Fibroblast of skin of left quadriceps (primary cell): Measurements from ENCODE around the gene ACTR1A.
A peak's percentile ranks its signal among the peaks of the same experiment; 100 is the strongest.
"Not testable (repeated sequence)": the region's sequence is repeated elsewhere in the genome, so short reads cannot be mapped to it uniquely, and the experiment has no call there.

Experiments used
- DNase-seq, 2 experiments: peaks; one replicate each; pipeline ENCODE4 v3.0.0-alpha.2; 2013; ENCODE audit warnings: low read depth in 2 of 2

ACTR1A gene

DNA sequence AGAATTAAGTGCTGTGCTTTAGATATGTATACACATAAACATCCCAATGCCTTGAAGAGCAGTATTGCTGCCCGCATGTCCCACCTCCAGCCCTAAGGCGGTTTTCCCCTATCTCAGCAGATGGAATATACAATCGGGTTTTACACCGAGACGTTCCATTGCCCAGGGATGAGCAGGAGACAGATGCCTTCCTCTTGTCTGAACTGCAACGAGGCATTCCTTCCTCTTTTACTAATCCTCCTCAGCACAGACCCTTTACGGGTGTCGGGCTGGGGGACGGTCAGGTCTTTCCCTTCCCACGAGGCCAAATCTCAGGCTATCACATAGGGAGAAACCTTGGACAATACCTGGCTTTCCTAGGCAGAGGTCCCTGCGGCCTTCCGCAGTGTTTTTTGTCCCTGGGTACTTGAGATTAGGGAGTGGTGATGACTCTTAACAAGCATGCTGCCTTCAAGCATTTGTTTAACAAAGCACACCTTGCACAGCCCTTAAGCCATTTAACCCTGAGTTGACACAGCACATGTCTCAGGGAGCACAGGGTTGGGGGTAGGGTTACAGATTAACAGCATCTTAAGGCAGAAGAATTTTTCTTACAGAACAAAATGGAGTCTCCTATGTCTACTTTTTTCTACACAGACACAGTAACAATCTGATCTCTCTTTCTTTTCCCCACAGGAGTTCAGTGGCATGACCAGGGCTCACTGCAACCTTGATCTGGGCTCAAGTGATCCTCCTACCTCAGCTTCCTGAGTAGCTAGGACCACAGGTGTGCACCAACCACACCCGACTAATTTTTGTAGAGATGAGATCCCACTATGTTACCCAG lies 47.6 kb downstream of the ACTR1A start:
- DNase-seq: not testable (repeated sequence)

DNA sequence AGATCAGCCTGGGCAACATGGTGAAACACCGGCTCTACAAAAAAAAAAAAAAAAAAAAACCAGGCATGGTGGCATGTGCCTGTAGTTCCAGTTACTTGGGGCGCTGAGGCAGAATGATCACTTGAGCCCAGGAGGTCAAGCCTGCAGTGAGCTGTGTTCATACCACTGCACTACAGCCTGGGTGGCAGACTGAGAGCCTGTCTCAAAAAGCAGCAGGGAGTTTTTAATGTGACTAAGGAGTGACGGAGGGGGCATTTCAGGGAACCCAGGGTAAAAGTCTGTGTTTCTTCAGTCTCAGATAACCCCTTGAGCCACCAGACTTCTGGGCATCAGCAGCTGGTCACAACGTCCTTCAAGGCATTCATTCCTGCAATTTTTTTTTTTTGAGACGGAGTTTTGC lies 49.0 kb downstream of the ACTR1A start:
- no peak for DNase-seq

DNA sequence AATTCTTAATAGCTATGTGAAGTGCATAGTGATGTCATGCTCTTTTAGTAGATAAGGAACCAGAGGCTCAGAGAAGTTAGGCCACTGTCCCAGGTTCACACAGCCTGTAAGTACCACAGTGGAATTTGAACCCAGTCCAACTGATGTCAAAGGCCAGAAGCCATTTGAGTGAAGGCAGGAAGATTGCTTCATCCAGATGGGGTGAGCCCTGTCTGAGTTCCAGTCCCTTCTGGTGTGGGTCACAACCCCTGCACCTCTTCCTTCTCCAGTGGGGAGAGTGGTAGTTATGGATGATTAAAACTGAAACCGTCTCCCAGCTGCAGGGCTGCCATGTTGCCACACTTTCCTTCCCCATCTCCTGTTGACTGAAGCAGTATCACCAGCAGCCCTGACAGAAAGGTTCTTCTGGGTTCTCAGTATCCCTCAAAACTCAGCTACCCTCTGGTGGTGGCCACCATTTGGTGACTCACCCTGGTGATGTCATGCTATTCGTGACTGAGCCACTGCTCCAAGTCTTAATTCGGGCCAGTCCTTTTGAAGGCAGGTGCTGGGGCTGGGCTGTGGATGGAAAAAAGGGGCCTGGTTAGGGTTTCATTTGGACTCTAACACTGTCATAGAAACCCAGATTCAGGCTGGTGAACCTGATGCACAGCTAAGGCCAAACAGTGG lies 49.7 kb downstream of the ACTR1A start:
- no peak for DNase-seq

DNA sequence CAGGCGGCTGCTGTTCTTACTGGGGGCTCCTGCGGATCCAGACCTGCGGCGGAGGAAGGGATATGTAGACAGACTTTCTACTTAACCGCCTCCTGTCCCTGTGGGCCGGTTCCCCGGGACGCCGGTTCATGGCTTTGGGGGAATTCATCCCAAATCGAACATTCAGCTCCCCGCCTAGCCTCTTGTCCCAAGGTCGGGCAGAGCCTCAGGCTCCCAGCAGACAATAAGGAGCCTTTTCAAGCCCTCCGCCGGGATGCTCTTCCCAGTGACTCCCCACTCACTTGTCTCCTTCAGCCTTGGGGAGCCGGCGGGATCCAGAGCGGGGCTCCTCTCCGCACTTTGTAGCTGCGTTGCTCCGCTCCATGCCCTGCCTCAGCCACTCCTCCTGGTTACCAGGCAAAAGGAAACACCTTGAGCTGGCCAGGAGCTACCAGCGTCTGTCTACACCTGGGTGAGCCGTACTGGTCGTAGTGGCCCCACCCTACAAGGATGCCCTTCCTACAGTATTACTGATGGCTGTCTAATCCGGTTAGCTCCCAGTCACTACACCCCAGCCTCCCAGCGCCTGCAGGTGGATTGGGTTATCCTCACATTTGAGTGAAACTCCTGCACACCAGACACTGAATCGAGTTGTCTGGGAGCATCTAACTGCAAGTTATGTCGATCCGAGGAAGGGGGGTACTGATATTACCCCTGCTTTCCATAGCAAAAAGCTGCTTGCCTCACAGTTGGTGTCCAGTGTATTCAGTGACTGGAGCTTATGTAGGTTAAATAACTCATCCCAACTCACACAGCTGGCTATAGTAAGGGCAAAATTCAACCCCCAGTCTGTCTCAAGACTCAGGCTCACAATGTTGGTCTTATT lies 51.2 kb downstream of the ACTR1A start, which contains the start of gene C10orf95:
TSS of gene C10orf95 (minus strand) at position 439 of the 865 bp plus-strand sequence. CDS start 450 bp downstream, outside the sequence.
- DNase-seq: no peak

DNA sequence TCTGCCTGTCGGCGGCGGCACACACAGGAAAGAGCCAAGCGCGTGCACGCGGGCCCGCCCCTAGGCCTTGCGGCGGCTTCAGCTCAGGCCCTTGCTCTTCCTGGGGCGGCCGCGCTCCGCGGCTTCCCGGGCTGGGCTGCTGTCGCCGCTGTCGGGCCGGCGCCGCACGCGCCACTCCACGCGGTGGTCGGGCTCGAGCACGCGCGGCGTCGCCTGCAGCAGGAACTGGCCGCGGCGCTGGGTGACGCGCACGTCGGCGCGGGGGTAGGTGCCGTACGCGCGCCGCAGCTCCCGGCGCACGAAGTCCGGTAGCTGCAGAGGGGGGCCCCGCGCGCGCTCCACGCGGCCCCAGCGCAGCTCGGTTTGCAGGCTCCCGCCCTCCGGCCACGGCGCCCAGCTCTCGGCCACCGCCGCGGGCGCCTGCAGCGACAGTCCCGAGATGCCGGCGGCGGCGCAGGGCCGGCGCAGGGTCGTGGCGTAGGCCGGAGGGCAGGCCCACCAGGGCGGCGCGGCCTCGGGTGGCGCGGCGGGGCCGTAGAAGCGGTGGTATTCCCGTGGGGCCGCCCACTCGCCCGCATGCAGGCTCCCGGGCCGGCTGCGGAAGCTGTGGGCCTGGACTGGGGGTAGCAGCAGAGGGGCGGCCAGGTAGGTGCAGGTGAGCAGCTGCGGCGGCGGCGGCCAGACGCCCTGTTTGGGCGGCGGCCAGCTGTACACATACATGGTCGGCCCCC lies 52.0 kb downstream of the ACTR1A start:
- peak in 1 of 2 experiments; percentile 35 for DNase-seq

DNA sequence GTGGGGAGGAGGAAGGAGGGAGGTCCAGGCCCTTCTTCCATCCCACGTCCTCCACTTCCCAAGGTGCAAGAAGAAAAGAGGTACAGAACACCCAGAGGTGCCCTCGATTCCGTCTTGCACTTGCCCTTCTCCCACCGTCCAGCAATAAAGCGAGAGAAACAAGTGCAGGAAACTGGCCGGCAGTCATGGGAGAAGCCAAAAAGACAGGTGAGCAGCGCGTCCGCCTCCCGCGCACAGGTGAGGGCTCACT lies 52.5 kb downstream of the ACTR1A start:
- DNase-seq: no peak

DNA sequence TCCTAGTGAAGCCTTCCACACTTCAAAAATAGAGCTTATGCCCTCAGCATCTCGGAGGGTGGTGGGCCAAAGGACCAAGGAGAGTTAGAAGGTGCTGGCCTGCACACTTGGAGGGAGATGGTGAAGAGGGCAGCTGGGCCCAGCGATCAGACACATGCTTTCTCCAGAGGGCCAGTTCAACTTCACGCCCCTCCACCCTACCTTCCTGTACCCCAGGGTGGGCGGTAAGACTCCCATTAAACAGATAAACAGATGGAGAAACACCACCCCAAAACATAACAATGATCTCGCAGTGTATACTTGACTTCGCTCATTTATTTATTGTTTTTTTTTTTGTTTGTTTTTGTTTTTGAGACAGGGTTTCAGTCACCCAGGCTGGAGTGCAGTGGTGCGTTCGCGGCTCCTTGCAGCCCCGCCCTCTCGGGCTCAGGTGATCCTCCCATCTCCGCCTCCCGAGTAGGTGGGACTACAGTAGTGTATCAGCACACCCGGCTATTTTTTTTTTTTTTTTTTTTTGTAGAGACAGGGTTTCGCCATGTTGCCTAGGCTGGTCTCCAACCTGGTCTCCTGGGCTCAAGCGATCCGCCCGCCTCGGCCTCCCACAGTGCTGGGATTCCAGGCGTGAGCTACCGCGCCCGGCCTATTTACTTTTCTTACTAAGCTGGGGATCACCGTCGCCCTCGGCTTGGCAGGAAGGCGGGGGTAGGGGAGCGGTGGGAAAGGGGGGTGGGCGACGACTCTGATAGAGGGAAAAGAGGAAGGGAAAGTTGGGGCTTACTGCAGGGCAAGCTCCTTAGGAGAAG lies 53.0 kb downstream of the ACTR1A start:
- no peak for DNase-seq

DNA sequence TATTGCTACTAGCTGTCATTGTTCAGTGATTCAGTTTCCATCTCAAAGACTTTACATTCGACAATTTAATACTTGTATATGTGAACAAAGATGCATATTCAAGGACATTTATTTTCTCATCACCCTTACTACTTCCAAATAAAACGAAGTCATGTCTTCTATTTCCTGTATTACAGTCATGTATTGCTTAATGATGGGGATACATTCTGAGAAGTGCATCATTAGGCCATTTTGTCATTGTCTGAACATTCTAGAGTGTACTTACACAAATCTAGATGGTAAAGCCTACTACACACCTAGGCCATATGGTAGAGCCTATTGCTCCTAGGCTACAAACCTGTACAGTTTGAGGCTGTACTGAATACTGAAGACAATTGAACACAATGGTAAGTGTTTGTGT lies 57.7 kb downstream of the ACTR1A start:
- no peak for DNase-seq

DNA sequence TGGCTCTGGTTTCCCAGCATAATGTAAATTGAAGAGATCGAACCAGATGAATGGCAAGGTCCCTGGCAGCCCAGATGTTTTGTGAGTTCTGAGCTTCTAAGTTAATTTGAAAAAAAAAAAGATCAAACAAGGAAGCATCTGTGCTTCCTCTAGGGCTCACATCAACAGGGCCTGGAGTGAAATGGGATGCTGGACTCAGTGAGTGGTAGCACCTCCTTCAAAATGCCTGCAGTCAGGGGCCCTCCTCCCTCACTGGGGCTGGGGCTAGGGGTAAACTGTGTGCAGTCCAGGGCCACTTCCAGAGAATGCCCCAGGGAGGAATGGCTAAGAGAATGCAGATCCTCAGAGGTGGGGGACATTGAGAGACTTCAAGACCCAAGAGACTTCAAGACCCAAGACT lies 64.1 kb downstream of the ACTR1A start:
- no peak for DNase-seq

DNA sequence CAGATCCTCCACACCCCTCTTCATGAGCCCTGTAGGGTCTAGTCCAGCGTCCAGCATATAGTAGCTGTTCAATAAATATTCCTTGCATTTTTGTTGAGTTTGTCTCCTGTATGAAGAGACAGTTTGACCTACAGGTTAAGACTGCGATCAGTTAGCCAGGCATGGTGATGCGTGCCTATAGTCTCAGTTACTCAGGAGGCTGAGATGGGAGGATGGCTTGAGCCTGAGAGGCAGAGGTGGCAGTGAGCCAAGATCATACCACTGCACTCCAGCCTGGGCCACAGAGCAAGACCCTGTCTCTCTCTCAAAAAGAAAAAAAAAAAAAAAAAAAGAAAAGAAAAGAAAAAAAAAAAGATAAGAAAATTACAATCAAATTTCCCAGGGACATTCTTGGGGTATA lies 65.0 kb downstream of the ACTR1A start:
- no peak for DNase-seq

DNA sequence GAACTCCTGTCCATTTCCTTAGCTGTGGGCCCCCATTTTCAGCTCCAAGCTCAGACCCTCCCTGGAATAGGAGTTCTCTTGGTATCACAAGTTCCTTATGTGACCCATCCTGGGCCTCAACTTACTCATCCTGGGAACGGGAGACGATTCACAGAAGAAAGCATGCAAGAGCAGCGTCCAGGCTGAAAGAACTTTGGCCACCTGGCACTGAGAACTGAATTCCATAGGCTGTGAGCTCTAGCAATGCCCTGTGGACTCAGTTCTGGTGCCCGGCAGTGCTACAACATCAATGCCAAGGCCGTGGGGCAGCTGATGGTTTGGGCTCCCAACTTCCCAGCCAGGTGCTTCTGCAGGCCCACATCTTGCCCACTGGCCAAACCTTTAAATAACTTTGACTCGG lies 66.2 kb downstream of the ACTR1A start:
- DNase-seq: no peak

DNA sequence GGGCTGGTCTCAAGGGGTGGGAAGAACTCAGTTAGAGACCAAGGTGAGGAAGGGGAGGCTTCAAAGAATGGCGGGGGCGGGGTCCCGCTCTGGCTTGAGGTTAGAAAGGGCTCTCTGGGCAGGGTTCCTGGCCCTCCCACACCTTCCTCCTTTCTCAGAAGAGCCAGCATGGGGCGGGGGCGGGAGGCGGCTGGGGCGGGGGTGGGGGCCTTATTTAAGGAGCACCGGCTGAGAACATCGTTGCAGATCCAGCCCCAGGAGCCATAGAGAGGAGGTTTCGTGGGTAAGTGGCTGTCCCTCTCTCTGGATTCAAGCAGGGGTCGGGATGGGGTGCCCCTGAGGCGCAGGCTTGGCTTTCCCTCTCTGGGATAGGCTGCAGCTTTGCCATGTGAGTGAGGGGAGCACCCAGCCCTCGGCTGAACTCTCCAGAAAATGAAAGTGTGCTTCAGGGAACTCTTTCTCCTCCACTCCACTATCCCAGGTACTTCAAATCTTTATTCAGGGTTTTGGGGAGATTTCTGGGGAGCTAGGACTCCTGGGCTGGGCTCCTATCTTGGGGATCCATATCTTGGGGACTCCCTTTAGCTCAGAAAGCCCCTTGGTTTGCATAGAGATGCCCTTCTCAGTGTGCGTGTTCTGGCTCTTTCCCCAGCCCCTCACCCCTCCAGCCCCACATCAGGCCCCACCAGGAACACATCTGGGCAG lies 66.8 kb downstream of the ACTR1A start:
- DNase-seq: no peak

DNA sequence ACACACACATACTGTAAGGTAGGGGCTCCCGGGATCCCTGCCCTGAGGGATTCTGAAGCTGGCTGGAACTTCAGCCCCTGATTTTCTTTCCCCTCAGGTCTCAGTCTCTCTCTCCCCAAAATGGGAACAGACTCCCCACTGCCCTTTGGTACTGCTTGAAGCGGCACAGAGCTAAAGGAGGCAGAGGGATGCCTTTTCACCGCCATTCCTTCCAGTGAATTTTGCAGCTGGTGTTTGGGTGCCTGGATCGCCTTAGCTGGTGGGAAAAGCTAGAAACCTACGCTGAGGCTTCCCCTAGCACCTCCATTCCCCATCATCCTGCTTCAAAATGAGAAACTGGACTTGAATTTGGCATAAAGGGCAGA lies 67.4 kb downstream of the ACTR1A start:
- no peak for DNase-seq

DNA sequence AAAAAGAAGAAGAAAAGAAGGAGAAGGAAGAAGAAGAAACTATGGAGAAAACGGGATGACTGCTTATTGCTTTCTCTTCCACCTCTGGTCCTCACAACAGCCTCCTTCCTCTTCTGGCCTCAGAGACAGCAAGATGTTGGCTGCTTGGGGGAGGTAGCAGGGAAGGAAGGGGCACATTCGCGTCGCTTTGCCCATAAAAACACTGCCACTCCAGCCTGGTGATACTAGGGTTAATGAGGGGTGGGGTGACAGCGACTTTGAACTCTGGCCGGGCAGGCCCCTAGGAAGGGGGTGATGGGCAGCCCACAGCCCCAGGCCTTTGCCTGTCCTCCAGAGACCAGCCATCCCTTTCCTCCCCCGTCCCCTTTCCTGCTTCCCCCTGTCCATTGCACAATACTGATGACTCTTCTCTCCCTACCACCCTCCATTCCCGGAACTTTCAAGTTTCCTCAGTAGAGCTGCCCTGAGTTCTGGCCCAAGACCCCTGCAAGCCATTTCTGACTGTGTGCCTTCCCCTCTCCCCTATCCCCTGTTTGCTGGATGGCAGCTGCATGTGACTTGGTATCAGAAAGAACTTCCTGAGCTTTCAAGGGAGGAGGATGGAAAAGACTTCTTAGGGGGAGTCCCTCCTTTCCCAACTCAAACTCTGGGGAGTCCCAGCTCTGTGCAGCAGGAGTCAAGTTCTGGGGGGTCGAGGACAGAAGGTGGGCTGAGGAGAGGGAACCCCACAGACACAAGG lies 67.9 kb downstream of the ACTR1A start:
- DNase-seq: no peak

DNA sequence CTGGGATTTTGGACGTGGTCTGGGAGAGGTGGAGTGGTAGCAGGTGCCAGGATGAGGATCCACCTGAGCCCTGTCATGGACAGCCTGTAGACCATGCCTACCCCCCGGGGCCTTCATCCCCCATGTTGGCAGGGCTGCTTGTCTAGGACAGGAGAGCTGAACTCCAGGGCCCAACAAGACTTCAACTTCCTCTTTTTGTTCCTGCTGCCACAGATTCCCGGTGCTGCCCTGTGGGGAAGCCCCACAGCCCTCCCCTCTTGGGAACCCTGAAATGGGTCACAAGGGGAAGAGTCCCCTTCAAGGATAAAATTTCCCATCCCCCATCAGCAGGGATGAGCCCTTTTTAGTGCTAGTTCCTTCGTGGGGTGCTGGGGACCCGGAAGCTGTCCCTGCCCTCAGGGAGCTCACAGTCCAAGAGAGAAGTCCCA lies 68.9 kb downstream of the ACTR1A start:
- DNase-seq: no peak

DNA sequence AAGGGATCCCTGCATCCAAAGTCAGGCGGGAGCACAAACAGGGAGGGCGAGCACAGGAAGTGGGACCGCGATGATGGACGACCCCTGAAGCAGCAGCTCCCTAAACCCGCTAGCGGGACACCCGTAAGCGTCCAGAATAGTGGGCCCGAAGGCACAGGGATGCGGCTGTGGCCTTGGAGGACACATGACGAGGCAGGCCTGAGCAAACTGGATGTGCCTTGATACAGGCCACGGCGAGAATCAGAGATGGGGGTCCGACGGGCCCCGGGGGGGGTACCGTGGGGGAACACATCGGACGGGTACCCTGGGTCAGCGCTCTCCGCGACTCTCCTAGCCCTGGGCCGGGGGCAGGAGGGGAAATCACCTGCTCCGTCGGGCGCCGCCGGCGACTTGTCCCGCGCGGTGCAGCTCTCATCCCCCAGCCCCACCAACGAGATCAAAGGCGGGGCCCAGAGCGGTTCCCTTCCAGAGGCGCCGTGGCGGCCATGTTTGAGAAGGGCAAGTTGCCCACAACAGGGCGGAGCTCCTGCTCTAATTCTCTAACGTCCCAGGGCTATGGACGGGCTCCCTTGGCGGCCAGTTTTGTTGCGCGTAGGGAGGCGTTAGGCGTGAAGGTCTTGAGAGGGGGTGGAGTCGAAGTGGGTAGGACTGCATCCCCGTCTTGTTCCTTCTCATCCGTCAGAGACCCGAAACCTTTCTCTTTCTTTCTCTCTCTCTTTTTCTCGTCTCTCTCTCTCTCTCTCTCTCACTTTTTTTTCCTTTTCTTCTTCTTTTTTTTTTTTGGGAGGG lies 70.2 kb downstream of the ACTR1A start, which contains the start of gene CUEDC2:
TSS of gene CUEDC2 (minus strand) at position 413 of the 789 bp plus-strand sequence. CDS start 7,386 bp downstream, outside the sequence.
- DNase-seq: peak; percentile 96

DNA sequence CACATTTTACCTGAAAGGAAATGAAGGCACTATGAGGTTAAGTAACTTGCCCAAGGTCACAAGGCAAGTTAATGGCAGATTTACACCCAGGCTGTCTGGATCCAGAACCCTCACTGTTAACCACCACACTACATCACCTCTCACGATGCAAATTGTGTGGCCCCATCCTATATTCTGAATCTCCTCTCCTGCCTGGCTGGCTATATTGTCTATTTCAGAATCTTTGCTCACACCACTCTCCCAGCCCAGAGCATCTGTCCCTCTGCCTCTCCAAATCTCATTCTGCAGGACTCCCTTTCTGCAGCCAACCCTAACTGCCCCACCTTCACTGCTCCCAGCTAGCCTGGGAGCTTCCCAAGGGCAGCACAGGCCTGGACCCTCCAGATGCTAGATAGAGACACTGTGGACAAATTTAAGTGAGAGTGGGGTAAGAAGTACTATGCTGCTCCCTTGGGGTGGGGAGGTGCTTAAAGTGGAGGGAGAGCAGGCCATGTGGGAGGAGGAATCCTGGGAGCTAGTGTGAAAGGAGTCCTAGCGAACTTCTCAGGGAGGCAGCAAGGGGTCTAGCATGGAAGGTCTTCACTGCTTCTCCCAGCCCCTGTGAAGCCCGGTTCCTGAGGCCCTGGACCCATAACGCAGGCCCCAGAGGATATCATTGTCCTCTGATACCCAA lies 70.9 kb downstream of the ACTR1A start:
- DNase-seq: no peak

DNA sequence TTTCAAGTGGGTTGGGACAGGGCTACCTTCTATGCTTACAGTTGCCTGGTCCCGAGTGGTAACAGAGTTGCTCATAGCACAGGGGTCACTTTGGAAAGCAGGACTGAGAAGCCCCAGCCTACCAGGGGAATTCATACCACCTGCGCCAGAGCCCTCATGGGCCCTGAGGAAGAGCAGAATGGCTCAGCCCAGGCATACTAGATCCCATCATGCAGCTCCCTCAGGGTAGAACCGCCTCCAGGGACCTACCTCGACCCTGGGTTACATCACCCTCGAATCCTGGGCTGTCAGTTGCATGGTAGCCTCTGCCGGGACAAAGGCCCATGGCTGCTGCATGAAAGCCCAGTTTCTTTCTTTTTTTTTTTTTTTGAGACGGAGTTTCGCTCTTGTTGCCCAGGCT lies 73.0 kb downstream of the ACTR1A start:
- no peak for DNase-seq
